H1 (cell line): Measurements from ENCODE around the gene GDF9. TPM values are rescaled to one million over a fixed set of nuclear protein-coding genes. Genes with fewer than 3 reads are reported as not detected.

ENCODE experiments used
- CTCF ChIA-PET: fragments of 300-600 bp; sonication (Branson Sonifier 250); formaldehyde crosslinking; loops from one replicate; lab custom pipeline; 2021; ENCODE audit not compliant: partially characterized antibody; lab: Charles Lee
- POLR2A ChIA-PET: fragments of 300-600 bp; sonication (Branson Sonifier 250); formaldehyde crosslinking; loops from one replicate; lab custom pipeline; 2021; ENCODE audit warnings: inconsistent platforms; ENCODE audit not compliant: partially characterized antibody; lab: Charles Lee
- DNase-seq, 2 experiments: peaks; one replicate each; pipeline versions ENCODE4 v3.0.0 to v3.0.0-alpha.2; 2010 to 2022; ENCODE audit warnings: low spot score in 2 of 2, low read depth in 1 of 2, mixed read lengths in 1 of 2
- FAIRE-seq: peaks from 2 replicates; lab custom pipeline; 2011; peaks lifted over from hg19 to GRCh38; lab: Jason Lieb, UNC
- H2AFZ ChIP-seq: 2 replicates; pipeline ENCODE4 v1.8.1; 2012; ENCODE audit warnings: low read length, inconsistent platforms
- H2AK5ac ChIP-seq: 2 replicates; pipeline ENCODE4 v1.6.1; 2013; ENCODE audit warnings: low read depth, low read length
- H2BK120ac ChIP-seq: replicated peaks from 2 replicates; pipeline ENCODE3; 2013; ENCODE audit warnings: low read depth, low read length, inconsistent platforms
- H2BK12ac ChIP-seq: 2 replicates; pipeline ENCODE4 v1.6.1; 2013; ENCODE audit warnings: low read depth, low read length
- H2BK15ac ChIP-seq: 2 replicates; pipeline ENCODE4 v1.6.1; 2013; ENCODE audit warnings: low read length
- H2BK20ac ChIP-seq: 2 replicates; pipeline ENCODE4 v1.6.1; 2013; ENCODE audit warnings: low read length
- H2BK5ac ChIP-seq: 2 replicates; pipeline ENCODE4 v1.6.1; 2013; ENCODE audit warnings: low read depth, low read length
- H3K14ac ChIP-seq: 2 replicates; pipeline ENCODE4 v1.6.1; 2013; ENCODE audit warnings: inconsistent platforms; ENCODE audit not compliant: insufficient read length
- H3K18ac ChIP-seq: 2 replicates; pipeline ENCODE4 v1.6.1; 2013; ENCODE audit warnings: low read length; ENCODE audit errors: extremely low read depth
- H3K23ac ChIP-seq: 2 replicates; pipeline ENCODE4 v1.6.1; 2013; ENCODE audit warnings: inconsistent platforms; ENCODE audit not compliant: insufficient read length
- H3K23me2 ChIP-seq: 2 replicates; pipeline ENCODE4 v1.6.1; 2013; ENCODE audit warnings: low read depth, low read length
- H3K27ac ChIP-seq: 2 replicates; pipeline ENCODE4 v1.6.1; 2011; ENCODE audit warnings: low read depth, low read length, inconsistent platforms
- H3K27me3 ChIP-seq, 4 experiments: replicated peaks in 1 of 4; 1 replicate in 1 of 4; 2 replicates in 3 of 4; pipeline versions ENCODE4 v1.6.1 to v1.8.1; 2011 to 2013; ENCODE audit warnings: low read length in 3 of 4, mild to moderate bottlenecking in 3 of 4, inconsistent platforms in 2 of 4, mixed read lengths in 2 of 4, moderate library complexity in 1 of 4; ENCODE audit not compliant: control insufficient read depth in 3 of 4, insufficient read depth in 3 of 4; ENCODE audit errors: extremely low read depth in 1 of 4
- H3K36me3 ChIP-seq, 4 experiments: 2 replicates each; pipeline versions ENCODE4 v1.6.1 to v1.8.1; 2011 to 2013; ENCODE audit warnings: mild to moderate bottlenecking in 4 of 4, low read length in 3 of 4, moderate library complexity in 2 of 4, control low read depth in 1 of 4, inconsistent platforms in 1 of 4; ENCODE audit not compliant: insufficient read depth in 4 of 4, control insufficient read depth in 2 of 4
- H3K4ac ChIP-seq: replicated peaks from 2 replicates; pipeline ENCODE3; 2013; ENCODE audit warnings: low read length, low read depth, mixed read lengths, inconsistent platforms; ENCODE audit not compliant: insufficient read length
- H3K4me1 ChIP-seq, 4 experiments: replicated peaks in 1 of 4; 1 replicate in 1 of 4; 2 replicates in 3 of 4; pipeline versions ENCODE4 v1.6.1 to v1.8.1; 2011 to 2013; ENCODE audit warnings: low read length in 3 of 4, inconsistent platforms in 2 of 4, mixed read lengths in 1 of 4; ENCODE audit not compliant: insufficient read depth in 4 of 4, control insufficient read depth in 3 of 4
- H3K4me2 ChIP-seq, 2 experiments: 2 replicates each; pipeline versions ENCODE4 v1.6.1 to v1.8.1; 2011 to 2013; ENCODE audit warnings: low read depth in 2 of 2, low read length in 2 of 2, control low read depth in 1 of 2, inconsistent platforms in 1 of 2, mild to moderate bottlenecking in 1 of 2; ENCODE audit not compliant: insufficient read depth in 1 of 2
- H3K4me3 ChIP-seq, 4 experiments: fragments of 200-600, 300-600 bp in 1 of 4; sonication (generic), shearing (Covaris generic), sonication (Bioruptor Twin) in 1 of 4; 2 replicates each; pipeline versions ENCODE4 v1.5.1 to v1.8.1; 2011 to 2016; ENCODE audit warnings: low read length in 4 of 4, low read depth in 3 of 4, control low read depth in 2 of 4, inconsistent platforms in 2 of 4, mild to moderate bottlenecking in 2 of 4, mixed read lengths in 1 of 4, moderate library complexity in 1 of 4; ENCODE audit not compliant: insufficient read depth in 2 of 4; ENCODE audit errors: extremely low read depth in 1 of 4
- H3K56ac ChIP-seq: replicated peaks from 2 replicates; pipeline ENCODE3; 2013; ENCODE audit warnings: low read depth, mild to moderate bottlenecking, mixed read lengths, low read length, inconsistent platforms; ENCODE audit not compliant: insufficient read length
- H3K79me1 ChIP-seq: 2 replicates; pipeline ENCODE4 v1.6.1; 2013; ENCODE audit warnings: low read depth, low read length, control low read depth
- H3K79me2 ChIP-seq, 2 experiments: 2 replicates each; pipeline versions ENCODE4 v1.6.1 to v1.8.1; 2012 to 2013; ENCODE audit warnings: low read length in 2 of 2, mild to moderate bottlenecking in 2 of 2, inconsistent platforms in 1 of 2; ENCODE audit not compliant: insufficient read depth in 2 of 2, control insufficient read depth in 1 of 2
- H3K9ac ChIP-seq, 4 experiments: replicated peaks in 1 of 4; 1 replicate in 1 of 4; 2 replicates in 3 of 4; pipeline versions ENCODE4 v1.6.1 to v1.8.1; 2011 to 2013; ENCODE audit warnings: low read depth in 3 of 4, low read length in 3 of 4, control low read depth in 2 of 4, mild to moderate bottlenecking in 2 of 4, moderate library complexity in 2 of 4, inconsistent platforms in 1 of 4; ENCODE audit errors: extremely low read depth in 1 of 4
- H3K9me3 ChIP-seq, 2 experiments: 2 replicates each; pipeline versions ENCODE4 v1.6.1 to v1.8.1; 2012 to 2013; ENCODE audit warnings: mild to moderate bottlenecking in 2 of 2, moderate library complexity in 2 of 2, control low read depth in 1 of 2, inconsistent platforms in 1 of 2, low read depth in 1 of 2, low read length in 1 of 2, mixed read lengths in 1 of 2; ENCODE audit not compliant: insufficient read depth in 2 of 2
- H4K20me1 ChIP-seq, 2 experiments: replicated peaks in 1 of 2; 2 replicates each; pipeline versions ENCODE3 to v1.8.1; 2011 to 2013; ENCODE audit warnings: inconsistent platforms in 2 of 2, low read length in 2 of 2, mild to moderate bottlenecking in 1 of 2; ENCODE audit not compliant: insufficient read depth in 2 of 2, control insufficient read depth in 1 of 2
- H4K5ac ChIP-seq: 2 replicates; pipeline ENCODE4 v1.6.1; 2013; ENCODE audit warnings: low read length, low read depth, mixed read lengths, inconsistent platforms; ENCODE audit not compliant: insufficient read length
- H4K8ac ChIP-seq: 2 replicates; pipeline ENCODE4 v1.8.0; 2013; ENCODE audit warnings: mild to moderate bottlenecking, moderate library complexity, low read length, inconsistent platforms; ENCODE audit not compliant: insufficient read depth; ENCODE audit errors: extremely low read depth
- H4K91ac ChIP-seq: replicated peaks from 2 replicates; pipeline ENCODE3; 2013; ENCODE audit warnings: low read length, mixed read lengths, inconsistent platforms; ENCODE audit not compliant: insufficient read length
- CBX8 ChIP-seq: fragments of 300-800, 300-1000 bp; sonication (generic); IDR thresholded peaks from 2 replicates; pipeline ENCODE4 v1.7.1; 2016; ENCODE audit warnings: low read depth, low read length, borderline replicate concordance
- POU5F1 ChIP-seq: IDR thresholded peaks from 2 replicates; pipeline ENCODE4 v1.6.1; 2011; ENCODE audit warnings: low read depth, mild to moderate bottlenecking, low read length, moderate library complexity
- SAP30 ChIP-seq: fragments of 300-600 bp; sonication (generic); IDR thresholded peaks from 2 replicates; pipeline ENCODE4 v1.7.1; 2012; ENCODE audit warnings: low read length, moderate library complexity, mild to moderate bottlenecking, inconsistent platforms; ENCODE audit not compliant: insufficient read depth, insufficient replicate concordance
- SP4 ChIP-seq: IDR thresholded peaks from 2 replicates; pipeline ENCODE4 v1.6.1; 2012; ENCODE audit warnings: low read length, inconsistent platforms
- SUZ12 ChIP-seq: fragments of 200-600 bp; sonication (generic); IDR thresholded peaks from 2 replicates; pipeline ENCODE4 v1.6.1; 2012; ENCODE audit warnings: mild to moderate bottlenecking, inconsistent platforms, low read length, moderate library complexity, mixed read lengths
- TAF1 ChIP-seq: IDR thresholded peaks from 2 replicates; pipeline ENCODE4 v1.6.1; 2011; ENCODE audit warnings: mild to moderate bottlenecking, low read depth, low read length
- TCF12 ChIP-seq: IDR thresholded peaks from 2 replicates; pipeline ENCODE4 v1.6.1; 2011; ENCODE audit warnings: low read depth, mild to moderate bottlenecking, low read length
- TEAD4 ChIP-seq: IDR thresholded peaks from 2 replicates; pipeline ENCODE4 v1.6.1; 2012; ENCODE audit warnings: low read depth, low read length, inconsistent platforms, mixed read lengths
- WGBS, 2 experiments: shearing (Covaris generic) in 1 of 2; methylation state at CpG; one replicate each; pipeline versions ENCODE4 v1.1.6 to v1.1.7; 2013 to 2015; ENCODE audit warnings: low lambda C conversion rate in 2 of 2, mixed read lengths in 2 of 2, inconsistent platforms in 1 of 2, low coverage in 1 of 2, missing lambda C conversion rate in 1 of 2; ENCODE audit not compliant: insufficient replicate concordance in 2 of 2, insufficient coverage in 1 of 2, insufficient read length in 1 of 2; ENCODE audit errors: extremely low coverage in 1 of 2, missing lambda C conversion rate in 1 of 2; 5-methylcytosine and 5-hydroxymethylcytosine counted together
- polyA plus RNA-seq, 7 experiments: library from polyadenylated mRNA; depleted of rRNA in 3 of 7; stranded (reverse) in 5 of 7; unstranded in 2 of 7; fragments of >200 nt in 5 of 7; fragments of 200-250 nt in 2 of 7; gene quantifications; 1 replicate in 5 of 7; 2 replicates in 1 of 7; 4 replicates in 1 of 7; pipeline versions ENCODE4 v1.2.1 to v1.2.3, GENCODE V29; 2011 to 2013; ENCODE audit warnings: missing spikeins in 2 of 7, mixed read lengths in 2 of 7
- total RNA-seq: library from RNA; stranded (reverse); fragmentation: NEBNext Ultra II Directional; extraction: Animal tissue kit (Norgen Biotek cat#: 25700); gene quantifications from 2 replicates; pipeline ENCODE4 v1.2.1, GENCODE V29; 2021
- TF ChIP-seq, protein P1 (sequence below), 3 experiments: IDR thresholded peaks; 1 replicate in 2 of 3; 2 replicates in 1 of 3; pipeline versions ENCODE4 v1.5.1 to v1.6.1; 2011; ENCODE audit warnings: low read length in 3 of 3, mild to moderate bottlenecking in 3 of 3, inconsistent platforms in 2 of 3, low read depth in 1 of 3, moderate library complexity in 1 of 3; ENCODE audit not compliant: insufficient read depth in 1 of 3; ENCODE audit errors: control extremely low read depth in 1 of 3

Gene GDF9
- total and polyA plus RNA-seq, 2 of the 8 experiments (the other 6 are each of a cell fraction or from before 2014, with no cell fraction given), result 0.14 TPM; not detected in 1

DNA sequence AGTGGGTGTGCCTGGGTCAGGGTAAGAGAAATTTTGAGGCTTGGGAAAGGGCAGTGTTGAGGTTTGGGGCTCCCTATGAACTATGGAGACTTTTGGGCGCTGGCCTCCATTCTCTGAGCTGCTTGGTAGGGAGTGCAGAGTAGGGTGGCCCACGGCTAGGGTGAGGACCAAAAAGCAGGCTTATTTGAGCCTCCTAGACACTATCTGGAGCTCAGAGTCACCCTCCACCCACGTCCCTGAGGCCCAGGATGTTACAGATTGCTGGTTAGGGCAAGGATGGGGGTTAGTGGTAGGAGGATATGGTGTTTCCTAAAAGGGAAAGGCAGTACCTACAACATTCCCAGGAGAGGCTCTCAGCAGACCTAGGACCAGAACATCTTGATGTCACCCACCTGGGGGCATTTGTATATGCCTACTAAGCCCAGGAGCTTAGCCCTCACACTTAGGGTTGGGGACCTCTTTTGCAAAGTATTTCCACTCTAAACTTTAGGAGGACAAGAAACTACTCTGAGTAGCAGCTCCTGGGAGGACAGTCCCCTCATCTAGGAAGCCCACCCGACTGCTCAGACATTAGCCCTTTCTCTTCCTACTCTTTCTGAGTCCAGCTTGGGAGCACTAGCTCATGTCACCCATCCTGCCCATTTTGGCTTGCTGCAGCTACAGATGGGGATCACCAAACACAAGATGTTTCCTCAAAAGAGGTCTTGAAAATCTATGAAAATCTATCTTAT is 38.2 kb downstream of the GDF9 start:
- H4K20me1 ChIP-seq, result no peaks in the 10 kb centered on the region
- no peak overlapping the region for H3K23ac ChIP-seq
- H2AFZ ChIP-seq, result no peak overlapping the region
- WGBS, 2 experiments, result 88% methylated on average over 4 of the region's 4 CpGs; no CpG with 5 or more reads in 1 of the 2 experiments
- no peak overlapping the region for H3K4me3 ChIP-seq
- no peak overlapping the region for H2BK120ac ChIP-seq
- H2BK15ac ChIP-seq, result no peak overlapping the region
- peaks cover 0 to 23% (median 21%) of the 10 kb centered on the region in 4 experiments; a peak in 6 of 7 replicates for H3K4me1 ChIP-seq
- H4K91ac ChIP-seq, result no peak overlapping the region
- H3K14ac ChIP-seq, result no peak overlapping the region
- no peaks in the 10 kb centered on the region for H3K79me2 ChIP-seq
- peaks cover 10% of the 10 kb centered on the region; the same call in 1 of the 2 replicates for H3K23me2 ChIP-seq
- no peaks in the 10 kb centered on the region for H3K36me3 ChIP-seq
- no peak overlapping the region for H3K18ac ChIP-seq
- no peak overlapping the region for H4K5ac ChIP-seq
- H3K27me3 ChIP-seq, result peaks cover 32 to 82% (median 71%) of the 10 kb centered on the region in 4 experiments
- H2AK5ac ChIP-seq, result no peak overlapping the region
- DNase-seq (no peak), FAIRE-seq (no peak)
- no peak overlapping the region for H4K8ac ChIP-seq
- H2BK12ac ChIP-seq, result no peak overlapping the region
- H3K4me2 ChIP-seq, result no peak overlapping the region
- ChIA-PET POLR2A (interaction anchor here (1.0 to 5.7 kb wide), 5 partner anchors 7 to 38 kb away, joined by 3 to 32 read pairs (median 4); partner anchors contain the start of genes GDF9, SOWAHA and UQCRQ), CTCF (interaction anchor here (1.5 to 25.6 kb wide), 8 partner anchors 8 to 76 kb away, joined by 3 to 465 read pairs (median 17); partner anchors contain the start of genes CCNI2, GDF9, LEAP2 and UQCRQ)
- no peaks in the 10 kb centered on the region for H3K79me1 ChIP-seq
- no peak overlapping the region for H3K56ac ChIP-seq
- H2BK20ac ChIP-seq, result no peak overlapping the region
- H3K27ac ChIP-seq, result no peak overlapping the region
- H2BK5ac ChIP-seq, result no peak overlapping the region
- H3K9ac ChIP-seq, result no peak overlapping the region
- H3K4ac ChIP-seq, result no peak overlapping the region
- no peaks in the 10 kb centered on the region for H3K9me3 ChIP-seq
- TF ChIP-seq TCF12 (no peak), CBX8 (no peak), SAP30 (no peak), TAF1 (no peak), SUZ12 (no peak), SP4 (no peak), TEAD4 (no peak), POU5F1 (no peak)
- TF ChIP-seq, protein P1, sequence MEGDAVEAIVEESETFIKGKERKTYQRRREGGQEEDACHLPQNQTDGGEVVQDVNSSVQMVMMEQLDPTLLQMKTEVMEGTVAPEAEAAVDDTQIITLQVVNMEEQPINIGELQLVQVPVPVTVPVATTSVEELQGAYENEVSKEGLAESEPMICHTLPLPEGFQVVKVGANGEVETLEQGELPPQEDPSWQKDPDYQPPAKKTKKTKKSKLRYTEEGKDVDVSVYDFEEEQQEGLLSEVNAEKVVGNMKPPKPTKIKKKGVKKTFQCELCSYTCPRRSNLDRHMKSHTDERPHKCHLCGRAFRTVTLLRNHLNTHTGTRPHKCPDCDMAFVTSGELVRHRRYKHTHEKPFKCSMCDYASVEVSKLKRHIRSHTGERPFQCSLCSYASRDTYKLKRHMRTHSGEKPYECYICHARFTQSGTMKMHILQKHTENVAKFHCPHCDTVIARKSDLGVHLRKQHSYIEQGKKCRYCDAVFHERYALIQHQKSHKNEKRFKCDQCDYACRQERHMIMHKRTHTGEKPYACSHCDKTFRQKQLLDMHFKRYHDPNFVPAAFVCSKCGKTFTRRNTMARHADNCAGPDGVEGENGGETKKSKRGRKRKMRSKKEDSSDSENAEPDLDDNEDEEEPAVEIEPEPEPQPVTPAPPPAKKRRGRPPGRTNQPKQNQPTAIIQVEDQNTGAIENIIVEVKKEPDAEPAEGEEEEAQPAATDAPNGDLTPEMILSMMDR (IDR thresholded peaks at IDR 0.05; ENCODE audit: control extremely low read depth in 1 of 3, insufficient read depth in 1 of 3, low read depth in 1 of 3, low read length in 3 of 3), result no peak
